Liver (tissue), 3 donors: Measurements from ENCODE around the gene CDH24.

Experiments used
- FOXA1 ChIP-seq: IDR thresholded peaks from 2 replicates; pipeline ENCODE4 v1.6.1; 2016; ENCODE audit warnings: antibody characterized with exemption
- FOXA2 ChIP-seq: IDR thresholded peaks from 2 replicates; pipeline ENCODE4 v1.6.1; 2016; ENCODE audit warnings: antibody characterized with exemption
- GABPA ChIP-seq, 2 donors: IDR thresholded peaks in 1 of 2; conservative IDR thresholded peaks in 1 of 2; 2 replicates each; pipeline ENCODE4 v1.6.1; 2016; ENCODE audit warnings: antibody characterized with exemption in 2 of 2, mild to moderate bottlenecking in 1 of 2, moderate library complexity in 1 of 2
- JUND ChIP-seq, 2 donors: IDR thresholded peaks; 2 replicates each; pipeline ENCODE4 v1.6.1; 2016; ENCODE audit warnings: antibody characterized with exemption in 2 of 2
- RAD21 ChIP-seq, 2 donors: IDR thresholded peaks; 2 replicates each; pipeline ENCODE4 v1.6.1; 2016; ENCODE audit warnings: antibody characterized with exemption in 2 of 2, mild to moderate bottlenecking in 2 of 2
- SP1 ChIP-seq: IDR thresholded peaks from 2 replicates; pipeline ENCODE4 v1.6.1; 2018; ENCODE audit warnings: antibody characterized with exemption, mild to moderate bottlenecking
- TAF1 ChIP-seq: conservative IDR thresholded peaks from 2 replicates; pipeline ENCODE4 v1.6.1; 2016; ENCODE audit warnings: antibody characterized with exemption, mild to moderate bottlenecking
- TF ChIP-seq, protein P1 (sequence below): fragments of 150-350 bp; IDR thresholded peaks from 2 replicates; pipeline ENCODE4 v1.5.1; 2017; ENCODE audit warnings: improper control_type of control experiment, low read depth, low read length; ENCODE audit not compliant: missing input control
- TF ChIP-seq, protein P2 (sequence below): IDR thresholded peaks from 2 replicates; pipeline ENCODE4 v1.6.1; 2016; ENCODE audit warnings: antibody characterized with exemption, mild to moderate bottlenecking
- TF ChIP-seq, protein P3 (sequence below): IDR thresholded peaks from 2 replicates; pipeline ENCODE4 v1.6.1; 2016; ENCODE audit warnings: antibody characterized with exemption
- TF ChIP-seq, protein P4 (sequence below): IDR thresholded peaks from 2 replicates; pipeline ENCODE4 v1.6.1; 2016; ENCODE audit warnings: antibody characterized with exemption
- TF ChIP-seq, protein P5 (sequence below): IDR thresholded peaks from 2 replicates; pipeline ENCODE4 v1.6.1; 2016; ENCODE audit warnings: antibody characterized with exemption
- donor health status: healthy.
- donor health status: healthy.

DNA sequence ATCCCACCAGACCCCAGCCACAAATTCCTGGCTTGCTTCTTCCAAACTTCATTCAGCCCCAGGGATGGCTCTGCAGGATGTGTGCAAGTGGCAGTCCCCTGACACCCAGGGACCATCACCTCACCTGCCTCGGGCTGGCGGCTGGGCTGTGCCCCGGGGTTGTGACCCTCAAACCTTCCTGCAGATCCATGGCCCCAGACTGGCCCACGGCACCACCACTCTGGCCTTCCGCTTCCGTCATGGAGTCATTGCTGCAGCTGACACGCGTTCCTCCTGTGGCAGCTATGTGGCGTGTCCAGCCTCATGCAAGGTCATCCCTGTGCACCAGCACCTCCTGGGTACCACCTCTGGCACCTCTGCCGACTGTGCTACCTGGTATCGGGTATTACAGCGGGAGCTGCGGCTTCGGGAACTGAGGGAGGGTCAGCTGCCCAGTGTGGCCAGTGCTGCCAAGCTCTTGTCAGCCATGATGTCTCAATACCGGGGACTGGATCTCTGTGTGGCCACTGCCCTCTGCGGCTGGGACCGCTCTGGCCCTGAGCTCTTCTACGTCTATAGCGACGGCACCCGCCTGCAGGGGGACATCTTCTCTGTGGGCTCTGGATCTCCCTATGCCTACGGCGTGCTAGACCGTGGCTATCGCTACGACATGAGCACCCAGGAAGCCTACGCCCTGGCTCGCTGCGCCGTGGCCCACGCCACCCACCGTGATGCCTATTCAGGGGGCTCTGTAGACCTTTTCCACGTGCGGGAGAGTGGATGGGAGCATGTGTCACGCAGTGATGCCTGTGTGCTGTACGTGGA lies 15.0 kb downstream of the CDH24 start, which contains the start of gene PSMB11:
- TF ChIP-seq, protein P1, sequence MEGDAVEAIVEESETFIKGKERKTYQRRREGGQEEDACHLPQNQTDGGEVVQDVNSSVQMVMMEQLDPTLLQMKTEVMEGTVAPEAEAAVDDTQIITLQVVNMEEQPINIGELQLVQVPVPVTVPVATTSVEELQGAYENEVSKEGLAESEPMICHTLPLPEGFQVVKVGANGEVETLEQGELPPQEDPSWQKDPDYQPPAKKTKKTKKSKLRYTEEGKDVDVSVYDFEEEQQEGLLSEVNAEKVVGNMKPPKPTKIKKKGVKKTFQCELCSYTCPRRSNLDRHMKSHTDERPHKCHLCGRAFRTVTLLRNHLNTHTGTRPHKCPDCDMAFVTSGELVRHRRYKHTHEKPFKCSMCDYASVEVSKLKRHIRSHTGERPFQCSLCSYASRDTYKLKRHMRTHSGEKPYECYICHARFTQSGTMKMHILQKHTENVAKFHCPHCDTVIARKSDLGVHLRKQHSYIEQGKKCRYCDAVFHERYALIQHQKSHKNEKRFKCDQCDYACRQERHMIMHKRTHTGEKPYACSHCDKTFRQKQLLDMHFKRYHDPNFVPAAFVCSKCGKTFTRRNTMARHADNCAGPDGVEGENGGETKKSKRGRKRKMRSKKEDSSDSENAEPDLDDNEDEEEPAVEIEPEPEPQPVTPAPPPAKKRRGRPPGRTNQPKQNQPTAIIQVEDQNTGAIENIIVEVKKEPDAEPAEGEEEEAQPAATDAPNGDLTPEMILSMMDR: no peak
- no peak for TF ChIP-seq SP1
- TF ChIP-seq TAF1: no peak
- no peak for TF ChIP-seq JUND (IDR thresholded peaks at IDR 0.05)
- TF ChIP-seq, protein P2, sequence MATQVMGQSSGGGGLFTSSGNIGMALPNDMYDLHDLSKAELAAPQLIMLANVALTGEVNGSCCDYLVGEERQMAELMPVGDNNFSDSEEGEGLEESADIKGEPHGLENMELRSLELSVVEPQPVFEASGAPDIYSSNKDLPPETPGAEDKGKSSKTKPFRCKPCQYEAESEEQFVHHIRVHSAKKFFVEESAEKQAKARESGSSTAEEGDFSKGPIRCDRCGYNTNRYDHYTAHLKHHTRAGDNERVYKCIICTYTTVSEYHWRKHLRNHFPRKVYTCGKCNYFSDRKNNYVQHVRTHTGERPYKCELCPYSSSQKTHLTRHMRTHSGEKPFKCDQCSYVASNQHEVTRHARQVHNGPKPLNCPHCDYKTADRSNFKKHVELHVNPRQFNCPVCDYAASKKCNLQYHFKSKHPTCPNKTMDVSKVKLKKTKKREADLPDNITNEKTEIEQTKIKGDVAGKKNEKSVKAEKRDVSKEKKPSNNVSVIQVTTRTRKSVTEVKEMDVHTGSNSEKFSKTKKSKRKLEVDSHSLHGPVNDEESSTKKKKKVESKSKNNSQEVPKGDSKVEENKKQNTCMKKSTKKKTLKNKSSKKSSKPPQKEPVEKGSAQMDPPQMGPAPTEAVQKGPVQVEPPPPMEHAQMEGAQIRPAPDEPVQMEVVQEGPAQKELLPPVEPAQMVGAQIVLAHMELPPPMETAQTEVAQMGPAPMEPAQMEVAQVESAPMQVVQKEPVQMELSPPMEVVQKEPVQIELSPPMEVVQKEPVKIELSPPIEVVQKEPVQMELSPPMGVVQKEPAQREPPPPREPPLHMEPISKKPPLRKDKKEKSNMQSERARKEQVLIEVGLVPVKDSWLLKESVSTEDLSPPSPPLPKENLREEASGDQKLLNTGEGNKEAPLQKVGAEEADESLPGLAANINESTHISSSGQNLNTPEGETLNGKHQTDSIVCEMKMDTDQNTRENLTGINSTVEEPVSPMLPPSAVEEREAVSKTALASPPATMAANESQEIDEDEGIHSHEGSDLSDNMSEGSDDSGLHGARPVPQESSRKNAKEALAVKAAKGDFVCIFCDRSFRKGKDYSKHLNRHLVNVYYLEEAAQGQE: no peak
- TF ChIP-seq, protein P3, sequence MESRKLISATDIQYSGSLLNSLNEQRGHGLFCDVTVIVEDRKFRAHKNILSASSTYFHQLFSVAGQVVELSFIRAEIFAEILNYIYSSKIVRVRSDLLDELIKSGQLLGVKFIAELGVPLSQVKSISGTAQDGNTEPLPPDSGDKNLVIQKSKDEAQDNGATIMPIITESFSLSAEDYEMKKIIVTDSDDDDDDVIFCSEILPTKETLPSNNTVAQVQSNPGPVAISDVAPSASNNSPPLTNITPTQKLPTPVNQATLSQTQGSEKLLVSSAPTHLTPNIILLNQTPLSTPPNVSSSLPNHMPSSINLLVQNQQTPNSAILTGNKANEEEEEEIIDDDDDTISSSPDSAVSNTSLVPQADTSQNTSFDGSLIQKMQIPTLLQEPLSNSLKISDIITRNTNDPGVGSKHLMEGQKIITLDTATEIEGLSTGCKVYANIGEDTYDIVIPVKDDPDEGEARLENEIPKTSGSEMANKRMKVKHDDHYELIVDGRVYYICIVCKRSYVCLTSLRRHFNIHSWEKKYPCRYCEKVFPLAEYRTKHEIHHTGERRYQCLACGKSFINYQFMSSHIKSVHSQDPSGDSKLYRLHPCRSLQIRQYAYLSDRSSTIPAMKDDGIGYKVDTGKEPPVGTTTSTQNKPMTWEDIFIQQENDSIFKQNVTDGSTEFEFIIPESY: no peak
- TF ChIP-seq, protein P4, sequence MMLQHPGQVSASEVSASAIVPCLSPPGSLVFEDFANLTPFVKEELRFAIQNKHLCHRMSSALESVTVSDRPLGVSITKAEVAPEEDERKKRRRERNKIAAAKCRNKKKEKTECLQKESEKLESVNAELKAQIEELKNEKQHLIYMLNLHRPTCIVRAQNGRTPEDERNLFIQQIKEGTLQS: no peak
- TF ChIP-seq FOXA1: no peak
- no peak for TF ChIP-seq RAD21 (IDR thresholded peaks at IDR 0.05)
- TF ChIP-seq GABPA (IDR thresholded peaks at IDR 0.05 in 1 of 2, conservative IDR thresholded peaks at IDR 0.05 in 1 of 2): no peak
- TF ChIP-seq, protein P5, sequence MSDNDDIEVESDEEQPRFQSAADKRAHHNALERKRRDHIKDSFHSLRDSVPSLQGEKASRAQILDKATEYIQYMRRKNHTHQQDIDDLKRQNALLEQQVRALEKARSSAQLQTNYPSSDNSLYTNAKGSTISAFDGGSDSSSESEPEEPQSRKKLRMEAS: no peak
- no peak for TF ChIP-seq FOXA2
